Measurements from ENCODE around the gene CARM1.

The CARM1 gene

GRCh38 chr19:10830370-10830769 lies 41.0 kb upstream of the CARM1 start:
- no peak for DNase-seq (ENCODE audit: low read depth)
- TF ChIP-seq CTCF (IDR thresholded peaks at IDR 0.05; ENCODE audit: insufficient read depth, low read depth, low read length, missing control alignments), result no peak
- H3K4me3 ChIP-seq (ENCODE audit: low read depth, low read length), result no peak overlapping the region

GRCh38 chr19:10830931-10831779 lies 40.2 kb upstream of the CARM1 start:
- TF ChIP-seq CTCF (IDR thresholded peaks at IDR 0.05; ENCODE audit: insufficient read depth, low read depth, low read length, missing control alignments), result no peak
- no peak overlapping the region for H3K4me3 ChIP-seq (ENCODE audit: low read depth, low read length)
- DNase-seq (ENCODE audit: low read depth), result no peak

- H3K4me3 ChIP-seq (ENCODE audit: low read depth, low read length), result no peak overlapping the region
- TF ChIP-seq CTCF (IDR thresholded peaks at IDR 0.05; ENCODE audit: insufficient read depth, low read depth, low read length, missing control alignments), result no peak
- DNase-seq (ENCODE audit: low read depth), result no peak
These were observed 39.1 kb upstream of the CARM1 start for GRCh38 chr19:10831987-10832938.

- DNase-seq (ENCODE audit: low read depth), result no peak
- H3K4me3 ChIP-seq (ENCODE audit: low read depth, low read length), result no peak overlapping the region
- TF ChIP-seq CTCF (IDR thresholded peaks at IDR 0.05; ENCODE audit: insufficient read depth, low read depth, low read length, missing control alignments), result no peak
These were observed 38.4 kb upstream of the CARM1 start for GRCh38 chr19:10832939-10833296.

DNA sequence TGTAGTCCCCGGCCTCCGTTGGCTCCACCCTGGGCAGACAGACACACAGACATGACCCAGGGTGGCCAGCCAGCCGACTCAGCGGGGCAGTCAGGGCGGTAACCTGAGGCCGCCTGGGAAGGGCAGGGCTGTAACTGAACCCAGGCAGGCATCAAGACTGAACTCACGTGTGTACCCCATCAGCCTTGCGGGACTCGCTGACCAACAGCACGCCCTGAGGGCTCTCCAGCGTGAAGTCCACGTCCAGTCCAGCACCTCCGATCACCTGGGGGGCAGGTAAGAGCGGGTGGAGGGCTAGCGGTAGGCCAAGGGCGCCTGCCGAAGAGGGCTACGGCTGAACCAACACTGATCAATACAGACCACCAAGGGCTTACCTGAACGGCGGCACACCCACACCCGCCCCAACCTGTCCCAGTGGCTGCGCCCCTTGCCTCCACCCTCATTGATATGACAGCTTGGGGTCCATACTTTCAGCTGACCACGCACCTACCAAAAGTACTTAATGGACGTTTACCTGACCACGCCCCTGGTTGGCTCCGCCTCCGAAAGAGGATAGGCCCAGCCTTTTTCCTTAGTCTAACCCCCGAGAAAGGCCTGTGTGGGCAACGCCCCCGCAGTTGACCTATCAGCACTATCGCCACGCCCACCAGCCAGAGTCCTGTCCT lies 36.1 kb upstream of the CARM1 start:
- no peak for TF ChIP-seq CTCF (IDR thresholded peaks at IDR 0.05; ENCODE audit: insufficient read depth, low read depth, low read length, missing control alignments)
- H3K4me3 ChIP-seq (ENCODE audit: low read depth, low read length), result peak overlapping the region; percentile 35
- no peak for DNase-seq (ENCODE audit: low read depth)

DNA sequence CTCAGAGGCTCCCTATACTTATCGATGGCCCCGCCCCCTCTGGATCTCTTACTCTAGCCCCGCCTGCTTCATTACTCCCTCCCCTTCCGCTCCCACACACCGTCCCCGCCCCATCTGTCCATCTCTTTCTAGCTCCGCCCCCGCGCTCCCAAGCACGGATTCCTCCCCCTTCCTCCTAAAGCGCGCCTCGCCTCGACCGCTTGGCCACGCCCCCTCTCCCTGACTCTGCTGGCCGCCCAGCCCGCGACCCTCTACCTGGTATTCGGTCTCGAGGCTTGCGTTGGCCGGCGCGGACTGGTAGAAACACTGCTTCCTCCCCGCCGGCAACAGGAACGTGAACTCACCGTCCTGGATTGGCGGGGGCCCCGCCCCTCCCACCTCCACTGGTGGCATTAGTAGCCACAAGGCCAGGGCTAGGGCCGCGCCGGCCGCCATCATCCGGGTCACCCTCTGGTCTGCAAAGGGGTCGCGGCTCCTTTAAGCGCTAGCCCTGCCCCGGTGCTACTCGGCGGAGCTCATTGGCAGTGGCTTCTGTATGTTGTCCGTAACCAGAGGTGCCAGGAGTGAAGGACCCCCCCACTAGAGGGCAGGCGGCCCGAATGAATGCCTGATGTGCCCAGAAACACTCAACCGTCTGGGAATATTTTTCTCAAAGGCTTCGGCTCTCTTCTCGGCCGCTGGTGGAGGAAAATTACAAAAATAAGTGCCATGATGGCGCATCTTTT lies 35.4 kb upstream of the CARM1 start, which contains the start of gene TMED1:
TSS of gene TMED1 (minus strand) at position 459 of the 725 bp plus-strand sequence. CDS start at position 438, 21 bp downstream.
- DNase-seq (ENCODE audit: low read depth), result peak; percentile 100
- no peak for TF ChIP-seq CTCF (IDR thresholded peaks at IDR 0.05; ENCODE audit: insufficient read depth, low read depth, low read length, missing control alignments)
- H3K4me3 ChIP-seq (ENCODE audit: low read depth, low read length), result peak within 1 kb of the TSS; percentile 80

Measured in GM12865 (cell line).